Motor neuron (in vitro differentiated cells): ENCODE measurements around the gene TBC1D21. TPM values are rescaled to one million over a fixed set of nuclear protein-coding genes. Genes with fewer than 3 reads are reported as not detected.

ENCODE experiments used
- ATAC-seq, 8 experiments: fragments of 200-7000 bp; cut with Tn5 transposase; replicated peaks in 6 of 8; 2 replicates each; pipeline ENCODE4 v1.8.0; 2021; ENCODE audit warnings: mild to moderate bottlenecking in 8 of 8, moderate library complexity in 8 of 8
- H3K27ac ChIP-seq, 2 donors: fragments of 250-450 bp; sonication (Bioruptor Pico); 2 replicates each; pipeline ENCODE4 v1.9.0; 2021; ENCODE audit warnings: antibody characterized with exemption in 2 of 2, mild to moderate bottlenecking in 2 of 2, moderate library complexity in 1 of 2
- H3K4me1 ChIP-seq, 2 donors: fragments of 250-450 bp; sonication (Bioruptor Pico); replicated peaks in 1 of 2; 2 replicates each; pipeline ENCODE4 v1.6.1; 2021; ENCODE audit warnings: antibody characterized with exemption in 2 of 2, mild to moderate bottlenecking in 2 of 2, moderate library complexity in 1 of 2
- H3K4me3 ChIP-seq, 5 donors: fragments of 250-450 bp; sonication (Bioruptor Pico); 2 replicates each; pipeline ENCODE4 v1.9.0; 2021; ENCODE audit warnings: antibody characterized with exemption in 5 of 5, mild to moderate bottlenecking in 5 of 5, moderate library complexity in 4 of 5
- WGBS, 10 experiments: fragments of 450-650 bp; shearing (Covaris generic); methylation state at CpG; one replicate each; pipeline ENCODE4 v1.0.0; 2022; 5-methylcytosine and 5-hydroxymethylcytosine counted together
- in situ Hi-C, 9 experiments: fragments of 400-800 bp; cut with MboI; loops; one replicate each; pipeline ENCODE4 v1.15.0; 2021; ENCODE audit warnings: low sequenced_read_pairs in 9 of 9, low pct_unique_long_range_greater_than_20kb in 2 of 9; ENCODE audit not compliant: unreplicated experiment in 9 of 9
- total RNA-seq, 8 experiments: library from RNA; unstranded; fragments of 300-600 nt; gene quantifications; 2 replicates each; pipeline versions ENCODE4 v1.2.3 to v1.2.4, GENCODE V29; 2022

Gene TBC1D21
- total RNA-seq, 8 experiments from 2014 or later, result not detected

- 0 to 92% (median 38%) methylated on average over 1 to 4 of the region's 6 CpGs; no CpG with 5 or more reads in 2 of the 10 experiments for WGBS, 10 experiments
- peaks cover 0 to under 1% of the 10 kb centered on the region in 2 donors for H3K4me1 ChIP-seq
- H3K4me3 ChIP-seq, result no peak overlapping the region
- ATAC-seq, result no peak
- in situ Hi-C loops, result no loop called here
- H3K27ac ChIP-seq, result no peak overlapping the region
Observed at GRCh38 chr15:73866881-73867410, 6.4 kb upstream of the TBC1D21 start.

GRCh38 chr15:73867426-73867825 lies 5.9 kb upstream of the TBC1D21 start:
- in situ Hi-C loops, result no loop called here
- 0 to 83% (median 38%) methylated on average over 1 to 2 of the region's 3 CpGs; no CpG with 5 or more reads in 6 of the 10 experiments for WGBS, 10 experiments
- ATAC-seq, result no peak

GRCh38 chr15:73867956-73868355 lies 5.4 kb upstream of the TBC1D21 start:
- 11 to 90% (median 61%) methylated on average over 1 to 2 of the region's 2 CpGs; no CpG with 5 or more reads in 6 of the 10 experiments for WGBS, 10 experiments
- in situ Hi-C loops, result no loop called here

More at GRCh38 chr15:73867426-73867825, 5.9 kb upstream of the TBC1D21 start:
- no peak overlapping the region for H3K4me3 ChIP-seq
- H3K4me1 ChIP-seq, result peaks cover 0 to 6% of the 10 kb centered on the region in 2 donors
- H3K27ac ChIP-seq, result no peak overlapping the region

GRCh38 chr15:73869216-73869995 lies 4.0 kb upstream of the TBC1D21 start:
- no peak for ATAC-seq
- H3K4me1 ChIP-seq, result peaks cover 0 to 9% of the 10 kb centered on the region in 2 donors

More at GRCh38 chr15:73867956-73868355, 5.4 kb upstream of the TBC1D21 start:
- H3K4me3 ChIP-seq, result no peak overlapping the region
- H3K27ac ChIP-seq, result no peak overlapping the region
- ATAC-seq, result no peak
- peaks cover 0 to 9% of the 10 kb centered on the region in 2 donors for H3K4me1 ChIP-seq

GRCh38 chr15:73870700-73871408 lies 2.5 kb upstream of the TBC1D21 start:
- H3K4me1 ChIP-seq, result peaks cover 0 to 9% of the 10 kb centered on the region in 2 donors
- 21 to 96% (median 85%) methylated on average over 5 to 10 of the region's 17 CpGs; no CpG with 5 or more reads in 2 of the 10 experiments for WGBS, 10 experiments
- in situ Hi-C loops, result no loop called here
- ATAC-seq, result no peak
- H3K27ac ChIP-seq, result no peak overlapping the region
- H3K4me3 ChIP-seq, result no peak overlapping the region

More at GRCh38 chr15:73869216-73869995, 4.0 kb upstream of the TBC1D21 start:
- WGBS, 10 experiments, result 0 to 100% (median 78%) methylated on average over 1 to 3 of the region's 6 CpGs; no CpG with 5 or more reads in 3 of the 10 experiments
- H3K4me3 ChIP-seq, result no peak overlapping the region
- H3K27ac ChIP-seq, result no peak overlapping the region
- in situ Hi-C loops, result no loop called here

GRCh38 chr15:73872346-73872745 lies 1.0 kb upstream of the TBC1D21 start:
- H3K27ac ChIP-seq, result no peak overlapping the region
- peaks cover 0 to 9% of the 10 kb centered on the region in 2 donors for H3K4me1 ChIP-seq
- ATAC-seq, result peak in 4 of 8 experiments; percentile 20 to 98 (median 62)
- WGBS, 10 experiments, result 0 to 100% (median 42%) methylated on average over 1 to 5 of the region's 5 CpGs; no CpG with 5 or more reads in 2 of the 10 experiments
- H3K4me3 ChIP-seq, result no peak overlapping the region
- in situ Hi-C loops, result no loop called here

GRCh38 chr15:73873889-73874511 lies 636 bp downstream of the TBC1D21 start:
- Histone ChIP-seq H3K4me1 (peaks cover 0 to 9% of the 10 kb centered on the region in 2 donors), H3K27ac (no peak overlapping the region), H3K4me3 (no peak overlapping the region)
- ATAC-seq, result peak in 1 of 8 experiments; percentile 40
- 0 to 53% (median 22%) methylated on average over 1 to 6 of the region's 6 CpGs for WGBS, 10 experiments
- in situ Hi-C loops, result no loop called here

- no peak overlapping the region for H3K27ac ChIP-seq
- 20 to 100% (median 75%) methylated on average over 1 to 3 of the region's 3 CpGs; no CpG with 5 or more reads in 2 of the 10 experiments for WGBS, 10 experiments
- H3K4me3 ChIP-seq, result no peak overlapping the region
- in situ Hi-C loops, result no loop called here
- H3K4me1 ChIP-seq, result no peaks in the 10 kb centered on the region
- ATAC-seq, result peak in 2 of 8 experiments; percentile 48 to 65
Observed at GRCh38 chr15:73879426-73879825, 6.1 kb downstream of the TBC1D21 start.

GRCh38 chr15:73881579-73882320 lies 8.4 kb downstream of the TBC1D21 start:
- WGBS, 10 experiments, result 20 to 100% (median 76%) methylated on average over 1 to 6 of the region's 12 CpGs; no CpG with 5 or more reads in 5 of the 10 experiments
- in situ Hi-C loops, result no loop called here
- Histone ChIP-seq H3K4me3 (no peak overlapping the region), H3K27ac (no peak overlapping the region), H3K4me1 (no peaks in the 10 kb centered on the region)
- ATAC-seq, result no peak

- 14 to 100% (median 50%) methylated on average over 1 to 9 of the region's 10 CpGs; no CpG with 5 or more reads in 3 of the 10 experiments for WGBS, 10 experiments
Observed at GRCh38 chr15:73882761-73883419, 9.5 kb downstream of the TBC1D21 start.

GRCh38 chr15:73884159-73884558 lies 10.8 kb downstream of the TBC1D21 start:
- Histone ChIP-seq H3K4me1 (peaks cover 3 to 6% of the 10 kb centered on the region in 2 donors), H3K27ac (no peak overlapping the region), H3K4me3 (no peak overlapping the region)
- ATAC-seq, result no peak
- 14 to 100% (median 66%) methylated on average over 1 to 2 of the region's 3 CpGs; no CpG with 5 or more reads in 4 of the 10 experiments for WGBS, 10 experiments
- in situ Hi-C loops, result no loop called here

More at GRCh38 chr15:73882761-73883419, 9.5 kb downstream of the TBC1D21 start:
- in situ Hi-C loops, result no loop called here
- ATAC-seq, result no peak
- no peaks in the 10 kb centered on the region for H3K4me1 ChIP-seq
- no peak overlapping the region for H3K27ac ChIP-seq
- H3K4me3 ChIP-seq, result no peak overlapping the region
